ENCODE measurements around the gene C21orf58.
A peak's percentile ranks its signal among the peaks of the same experiment; 100 is the strongest.
"Not testable (repeated sequence)": the region's sequence is repeated elsewhere in the genome, so short reads cannot be mapped to it uniquely, and the experiment has no call there.

C21orf58 gene

GRCh38 chr21:46310260-46310659 lies 13.4 kb downstream of the C21orf58 start:
- not testable (repeated sequence) for H3K4me1 ChIP-seq (ENCODE audit: control insufficient read depth, insufficient read depth, low read length, poor library complexity, severe bottlenecking); H3K4me3 ChIP-seq (ENCODE audit: extremely low read depth, insufficient read depth, low read length, poor library complexity, severe bottlenecking); H3K9me3 ChIP-seq (ENCODE audit: control insufficient read depth, low read length); H3K27ac ChIP-seq (ENCODE audit: low read depth, low read length, severe bottlenecking)
- H3K36me3 ChIP-seq (ENCODE audit: control insufficient read depth, insufficient read depth, low read length), result peaks cover 69% of the 10 kb centered on the region
- WGBS, 2 experiments (ENCODE audit: insufficient coverage in 2 of 2), result 94 to 95% methylated on average over 6 of the region's 8 CpGs

DNA sequence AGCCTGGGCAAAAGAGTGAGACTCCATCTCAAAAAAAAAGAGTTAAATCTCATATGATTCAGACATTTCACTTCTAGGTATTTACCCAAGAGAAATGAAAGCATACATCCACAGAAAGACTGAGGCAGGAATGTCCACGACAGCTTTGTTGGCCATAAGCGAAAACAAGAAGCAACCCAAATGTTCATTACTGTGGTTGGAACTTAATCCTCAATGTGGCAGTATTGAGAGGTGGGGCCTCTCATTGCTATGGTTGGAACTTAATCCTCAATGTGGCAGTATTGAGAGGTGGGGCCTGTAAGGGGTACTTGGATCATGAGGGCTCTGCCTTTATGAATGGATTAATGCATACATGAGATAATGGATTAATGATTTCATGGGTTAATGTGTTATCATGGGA lies 15.2 kb downstream of the C21orf58 start:
- 100% methylated on average over 1 to 2 of the region's 2 CpGs for WGBS, 2 experiments (ENCODE audit: insufficient coverage in 2 of 2)

GRCh38 chr21:46307625-46308024 lies 16.0 kb downstream of the C21orf58 start:
- Histone ChIP-seq H3K4me3 (ENCODE audit: extremely low read depth, insufficient read depth, low read length, poor library complexity, severe bottlenecking) (no peak overlapping the region), H3K4me1 (ENCODE audit: control insufficient read depth, insufficient read depth, low read length, poor library complexity, severe bottlenecking) (no peaks in the 10 kb centered on the region), H3K36me3 (ENCODE audit: control insufficient read depth, insufficient read depth, low read length) (peaks cover 58% of the 10 kb centered on the region), H3K9me3 (ENCODE audit: control insufficient read depth, low read length) (no peaks in the 10 kb centered on the region), H3K27ac (ENCODE audit: low read depth, low read length, severe bottlenecking) (no peak overlapping the region)
- 100% methylated on average over 1 of the region's 2 CpGs; no CpG with 5 or more reads in 1 of the 2 experiments for WGBS, 2 experiments (ENCODE audit: insufficient coverage in 2 of 2)

More for the DNA sequence above, 15.2 kb downstream of the C21orf58 start:
- H3K27ac ChIP-seq (ENCODE audit: low read depth, low read length, severe bottlenecking), result no peak overlapping the region
- peaks cover 66% of the 10 kb centered on the region for H3K36me3 ChIP-seq (ENCODE audit: control insufficient read depth, insufficient read depth, low read length)
- no peak overlapping the region for H3K4me3 ChIP-seq (ENCODE audit: extremely low read depth, insufficient read depth, low read length, poor library complexity, severe bottlenecking)
- no peaks in the 10 kb centered on the region for H3K4me1 ChIP-seq (ENCODE audit: control insufficient read depth, insufficient read depth, low read length, poor library complexity, severe bottlenecking)
- H3K9me3 ChIP-seq (ENCODE audit: control insufficient read depth, low read length), result no peaks in the 10 kb centered on the region

GRCh38 chr21:46304955-46305354 lies 18.7 kb downstream of the C21orf58 start:
- H3K27ac ChIP-seq (ENCODE audit: low read depth, low read length, severe bottlenecking), result no peak overlapping the region
- H3K4me3 ChIP-seq (ENCODE audit: extremely low read depth, insufficient read depth, low read length, poor library complexity, severe bottlenecking), result no peak overlapping the region
- 95 to 98% methylated on average over 9 to 10 of the region's 11 CpGs for WGBS, 2 experiments (ENCODE audit: insufficient coverage in 2 of 2)
- no peaks in the 10 kb centered on the region for H3K9me3 ChIP-seq (ENCODE audit: control insufficient read depth, low read length)
- no peaks in the 10 kb centered on the region for H3K4me1 ChIP-seq (ENCODE audit: control insufficient read depth, insufficient read depth, low read length, poor library complexity, severe bottlenecking)
- peaks cover 66% of the 10 kb centered on the region for H3K36me3 ChIP-seq (ENCODE audit: control insufficient read depth, insufficient read depth, low read length)

- Histone ChIP-seq H3K4me1 (ENCODE audit: control insufficient read depth, insufficient read depth, low read length, poor library complexity, severe bottlenecking) (no peaks in the 10 kb centered on the region), H3K9me3 (ENCODE audit: control insufficient read depth, low read length) (no peaks in the 10 kb centered on the region), H3K36me3 (ENCODE audit: control insufficient read depth, insufficient read depth, low read length) (peaks cover 66% of the 10 kb centered on the region), H3K4me3 (ENCODE audit: extremely low read depth, insufficient read depth, low read length, poor library complexity, severe bottlenecking) (no peak overlapping the region), H3K27ac (ENCODE audit: low read depth, low read length, severe bottlenecking) (no peak overlapping the region)
- 93 to 96% methylated on average over 5 of the region's 5 CpGs for WGBS, 2 experiments (ENCODE audit: insufficient coverage in 2 of 2)
Measured at GRCh38 chr21:46304437-46304836, 19.2 kb downstream of the C21orf58 start.

DNA sequence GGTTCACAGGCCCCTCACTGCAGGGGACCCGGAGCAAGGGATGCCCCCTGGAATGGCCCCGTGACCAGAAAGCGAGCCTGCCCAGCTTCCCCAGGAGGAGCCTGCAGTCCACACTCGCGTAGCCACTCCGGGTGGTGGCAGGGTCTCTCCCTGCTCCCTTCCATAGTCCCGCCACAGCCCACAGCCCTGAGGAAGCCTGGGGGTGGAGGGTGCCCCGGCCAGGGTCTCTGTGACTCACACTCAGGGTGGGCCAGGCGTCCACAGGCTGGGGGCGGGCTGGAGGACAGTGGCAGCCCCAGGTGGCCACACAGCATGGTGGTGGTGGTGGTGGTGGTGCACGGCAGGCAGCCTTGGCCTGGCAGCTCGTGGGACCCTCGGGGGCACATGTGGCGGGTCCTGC lies 21.9 kb downstream of the C21orf58 start:
- H3K4me1 ChIP-seq (ENCODE audit: control insufficient read depth, insufficient read depth, low read length, poor library complexity, severe bottlenecking), result no peaks in the 10 kb centered on the region
- H3K27ac ChIP-seq (ENCODE audit: low read depth, low read length, severe bottlenecking), result no peak overlapping the region
- WGBS, 2 experiments (ENCODE audit: insufficient coverage in 2 of 2), result 94 to 97% methylated on average over 9 to 11 of the region's 14 CpGs
- peaks cover 50% of the 10 kb centered on the region for H3K36me3 ChIP-seq (ENCODE audit: control insufficient read depth, insufficient read depth, low read length)
- no peak overlapping the region for H3K4me3 ChIP-seq (ENCODE audit: extremely low read depth, insufficient read depth, low read length, poor library complexity, severe bottlenecking)
- H3K9me3 ChIP-seq (ENCODE audit: control insufficient read depth, low read length), result no peaks in the 10 kb centered on the region

DNA sequence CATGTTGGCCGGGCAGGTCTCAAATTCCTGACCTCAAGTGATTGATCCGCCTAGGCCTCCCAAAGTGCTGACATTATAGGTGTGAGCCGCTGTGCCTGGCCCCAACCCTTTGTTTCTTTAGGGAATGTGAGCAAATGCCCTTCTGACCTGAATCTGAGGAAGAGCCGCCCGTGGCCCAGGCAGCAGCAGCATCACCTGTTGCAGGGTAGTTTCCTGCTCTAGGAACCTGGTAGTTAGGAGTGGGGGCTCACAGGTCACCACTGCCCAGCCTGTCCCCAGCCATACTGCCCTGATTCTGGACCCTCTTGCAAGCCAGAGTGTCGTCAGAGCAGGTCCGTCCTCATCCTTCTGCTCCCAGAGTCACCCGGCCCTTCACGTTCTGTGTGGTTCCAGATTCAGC lies 24.5 kb downstream of the C21orf58 start:
- H3K4me1 ChIP-seq (ENCODE audit: control insufficient read depth, insufficient read depth, low read length, poor library complexity, severe bottlenecking), result peaks cover 8% of the 10 kb centered on the region
- H3K36me3 ChIP-seq (ENCODE audit: control insufficient read depth, insufficient read depth, low read length), result peaks cover 36% of the 10 kb centered on the region
- H3K4me3 ChIP-seq (ENCODE audit: extremely low read depth, insufficient read depth, low read length, poor library complexity, severe bottlenecking), result no peak overlapping the region
- no peak overlapping the region for H3K27ac ChIP-seq (ENCODE audit: low read depth, low read length, severe bottlenecking)
- H3K9me3 ChIP-seq (ENCODE audit: control insufficient read depth, low read length), result no peaks in the 10 kb centered on the region
- 86 to 95% methylated on average over 8 to 9 of the region's 9 CpGs for WGBS, 2 experiments (ENCODE audit: insufficient coverage in 2 of 2)

GRCh38 chr21:46297338-46298271 lies 26.1 kb downstream of the C21orf58 start:
- peaks cover 39% of the 10 kb centered on the region for H3K36me3 ChIP-seq (ENCODE audit: control insufficient read depth, insufficient read depth, low read length)
- no peak overlapping the region for H3K27ac ChIP-seq (ENCODE audit: low read depth, low read length, severe bottlenecking)
- no peak overlapping the region for H3K4me3 ChIP-seq (ENCODE audit: extremely low read depth, insufficient read depth, low read length, poor library complexity, severe bottlenecking)
- WGBS, 2 experiments (ENCODE audit: insufficient coverage in 2 of 2), result 90 to 93% methylated on average over 77 to 79 of the region's 84 CpGs
- no peaks in the 10 kb centered on the region for H3K9me3 ChIP-seq (ENCODE audit: control insufficient read depth, low read length)
- H3K4me1 ChIP-seq (ENCODE audit: control insufficient read depth, insufficient read depth, low read length, poor library complexity, severe bottlenecking), result peaks cover 8% of the 10 kb centered on the region

DNA sequence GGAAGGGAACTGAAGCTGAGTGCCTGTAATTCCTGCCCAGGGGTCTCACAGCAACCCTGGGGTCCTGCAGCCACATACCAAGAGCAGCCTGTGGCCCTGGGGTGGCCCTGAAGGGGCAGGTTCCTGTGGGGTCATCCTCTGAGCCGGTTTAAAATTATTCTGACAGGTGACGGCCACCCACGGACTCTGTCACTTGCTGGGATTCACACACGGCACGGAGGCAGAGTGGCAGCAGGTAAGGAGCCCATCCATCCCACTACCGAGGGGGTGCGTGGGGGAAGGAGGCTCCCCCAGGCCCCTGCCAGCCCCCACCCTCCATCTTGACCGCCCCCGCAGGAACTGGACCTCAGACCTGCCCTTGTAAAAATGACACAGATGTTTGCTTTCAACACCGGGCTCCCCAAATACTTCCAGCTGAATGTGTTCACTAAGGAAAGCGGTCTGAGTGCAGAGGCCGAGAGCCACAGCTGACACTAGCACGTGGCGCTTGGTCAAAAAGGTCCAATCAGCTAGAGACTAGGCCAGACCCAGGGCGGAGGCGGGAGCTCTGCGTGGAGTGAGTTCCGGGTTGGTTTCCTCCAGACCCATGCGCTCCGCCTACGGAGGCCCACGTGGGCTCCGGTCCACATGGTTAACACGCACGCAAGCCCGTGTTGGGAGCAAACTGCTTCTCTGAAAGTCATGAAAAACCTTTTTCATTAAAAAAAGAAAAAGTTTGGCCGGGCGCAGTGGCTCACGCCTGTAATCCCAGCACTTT lies 27.5 kb downstream of the C21orf58 start:
- Histone ChIP-seq H3K9me3 (ENCODE audit: control insufficient read depth, low read length) (no peaks in the 10 kb centered on the region), H3K27ac (ENCODE audit: low read depth, low read length, severe bottlenecking) (peak overlapping the region; percentile 41), H3K4me1 (ENCODE audit: control insufficient read depth, insufficient read depth, low read length, poor library complexity, severe bottlenecking) (peaks cover 8% of the 10 kb centered on the region), H3K4me3 (ENCODE audit: extremely low read depth, insufficient read depth, low read length, poor library complexity, severe bottlenecking) (no peak overlapping the region), H3K36me3 (ENCODE audit: control insufficient read depth, insufficient read depth, low read length) (peaks cover 39% of the 10 kb centered on the region)
- 81 to 84% methylated on average over 23 to 27 of the region's 29 CpGs for WGBS, 2 experiments (ENCODE audit: insufficient coverage in 2 of 2)

- Histone ChIP-seq H3K9me3 (ENCODE audit: control insufficient read depth, low read length) (no peaks in the 10 kb centered on the region), H3K27ac (ENCODE audit: low read depth, low read length, severe bottlenecking) (peak overlapping the region; percentile 41), H3K36me3 (ENCODE audit: control insufficient read depth, insufficient read depth, low read length) (peaks cover 33% of the 10 kb centered on the region), H3K4me1 (ENCODE audit: control insufficient read depth, insufficient read depth, low read length, poor library complexity, severe bottlenecking) (peaks cover 8% of the 10 kb centered on the region), H3K4me3 (ENCODE audit: extremely low read depth, insufficient read depth, low read length, poor library complexity, severe bottlenecking) (no peak overlapping the region)
- 57% methylated on average over 5 to 6 of the region's 9 CpGs for WGBS, 2 experiments (ENCODE audit: insufficient coverage in 2 of 2)
Measured at GRCh38 chr21:46295177-46295770, 28.4 kb downstream of the C21orf58 start.

All from mesodermal cell (in vitro differentiated cells).